ENCODE results near the gene IGFL3. TPM values are rescaled to one million over a fixed set of nuclear protein-coding genes. Genes with fewer than 3 reads are reported as not detected.

The IGFL3 gene
- total and polyA plus RNA-seq, 2 of the 13 experiments (the other 11 are each of a cell fraction or from before 2014, with no cell fraction given), result not detected

- TF ChIP-seq HNRNPK (IDR thresholded peaks at IDR 0.05; ENCODE audit: low read depth, low read length, poor library complexity, severe bottlenecking), result no peak
- TF ChIP-seq, protein P1, sequence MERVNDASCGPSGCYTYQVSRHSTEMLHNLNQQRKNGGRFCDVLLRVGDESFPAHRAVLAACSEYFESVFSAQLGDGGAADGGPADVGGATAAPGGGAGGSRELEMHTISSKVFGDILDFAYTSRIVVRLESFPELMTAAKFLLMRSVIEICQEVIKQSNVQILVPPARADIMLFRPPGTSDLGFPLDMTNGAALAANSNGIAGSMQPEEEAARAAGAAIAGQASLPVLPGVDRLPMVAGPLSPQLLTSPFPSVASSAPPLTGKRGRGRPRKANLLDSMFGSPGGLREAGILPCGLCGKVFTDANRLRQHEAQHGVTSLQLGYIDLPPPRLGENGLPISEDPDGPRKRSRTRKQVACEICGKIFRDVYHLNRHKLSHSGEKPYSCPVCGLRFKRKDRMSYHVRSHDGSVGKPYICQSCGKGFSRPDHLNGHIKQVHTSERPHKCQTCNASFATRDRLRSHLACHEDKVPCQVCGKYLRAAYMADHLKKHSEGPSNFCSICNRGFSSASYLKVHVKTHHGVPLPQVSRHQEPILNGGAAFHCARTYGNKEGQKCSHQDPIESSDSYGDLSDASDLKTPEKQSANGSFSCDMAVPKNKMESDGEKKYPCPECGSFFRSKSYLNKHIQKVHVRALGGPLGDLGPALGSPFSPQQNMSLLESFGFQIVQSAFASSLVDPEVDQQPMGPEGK (CRISPR knock-in tag; IDR thresholded peaks at IDR 0.05), result peak; percentile 80
Observed at GRCh38 chr19:46076951-46077814, 47.3 kb downstream of the IGFL3 start (continued).

DNA sequence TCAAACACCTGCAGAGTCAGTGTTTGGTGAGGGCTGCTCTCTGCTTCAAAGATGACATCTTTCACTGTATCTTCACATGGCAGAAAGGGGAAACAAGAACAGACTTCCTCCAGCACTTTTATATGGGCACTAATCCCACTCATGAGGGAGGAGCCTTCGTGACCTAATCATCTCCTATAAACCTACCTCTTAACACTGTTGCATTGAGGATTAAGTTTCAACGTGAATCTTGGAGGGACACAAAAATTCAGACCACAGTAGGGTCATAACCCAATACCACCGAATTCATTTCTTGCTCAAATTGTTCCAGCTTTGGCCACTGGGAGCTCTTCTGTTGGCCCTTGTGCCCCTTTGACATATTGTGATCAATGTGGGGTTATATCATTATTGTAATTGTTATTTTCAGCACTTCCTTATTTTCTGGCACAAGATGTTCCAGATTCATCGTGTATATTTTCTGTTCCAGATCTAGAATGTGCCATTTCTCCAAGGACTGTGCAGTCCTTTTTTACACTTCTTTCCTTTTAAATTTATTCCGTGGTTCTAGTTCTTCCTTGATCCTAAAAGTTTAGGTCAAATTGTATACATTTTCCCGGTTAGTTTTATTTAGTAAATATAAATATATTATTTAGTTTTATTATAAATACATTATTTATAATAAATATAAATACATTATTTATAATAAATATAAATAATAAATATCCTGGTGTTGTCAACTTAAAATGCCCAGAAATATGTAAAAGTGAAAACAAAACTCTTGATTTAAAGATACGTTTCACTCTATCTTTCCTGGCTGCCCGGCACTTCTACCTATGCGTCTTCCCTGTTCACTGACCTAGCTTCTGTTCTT is 48.2 kb downstream of the IGFL3 start:
- Histone ChIP-seq H3K27me3 (ENCODE audit: control insufficient read depth in 1 of 2, insufficient read depth in 2 of 2, low read length in 2 of 2) (no peaks in the 10 kb centered on the region; a peak in 1 of 5 replicates), H3K4me1 (ENCODE audit: insufficient read depth, low read length) (peaks cover 41% of the 10 kb centered on the region), H3K9me3 (ENCODE audit: low read length) (no peaks in the 10 kb centered on the region), H3K9ac (ENCODE audit: insufficient read depth, low read depth, low read length) (0 out of 2 replicates have a peak overlapping the region, but pooled peaks have one; percentile 52), H3K4me3 (replicated peaks in 1 of 3; ENCODE audit: insufficient read depth in 1 of 3, low read depth in 2 of 3, low read length in 3 of 3) (peak overlapping the region; percentile 63 to 80 (median 65)), H3K36me3 (replicated peaks in 1 of 2; ENCODE audit: control insufficient read depth in 1 of 2, insufficient read depth in 2 of 2, low read length in 2 of 2) (no peaks in the 10 kb centered on the region), H3K79me2 (ENCODE audit: insufficient read depth, low read length) (no peaks in the 10 kb centered on the region), H3K4me2 (ENCODE audit: low read depth, low read length) (peak overlapping the region; percentile 94), H3K27ac (ENCODE audit: extremely low read length, insufficient read depth, low read length) (no peak overlapping the region), H2AFZ (ENCODE audit: low read length) (peak overlapping the region; percentile 79), H4K20me1 (ENCODE audit: insufficient read depth, low read length) (no peaks in the 10 kb centered on the region)
- in situ Hi-C loops (cut with HindIII; ENCODE audit: extremely low pct_ligation_motif_present, low pct_unique_long_range_greater_than_20kb), result loop anchor here (5.0 to 10.0 kb wide), 2 partner anchors 49 to 171 kb away; partner anchors contain the start of gene MYPOP
- CTCF ChIA-PET (ENCODE audit: low intra/inter-chr PET ratio, low total read pairs), result interaction anchor here (3.5 to 4.6 kb wide), 2 partner anchors 48 to 189 kb away, joined by 57 to 166 read pairs; no protein-coding TSS in a partner anchor
- BruUV-seq (replicated peaks), result no TSS peak
- DNase-seq (ENCODE audit: low spot score) (no peak), FAIRE-seq (peak; percentile 71), ATAC-seq (no peak; the same call in 2 of the 3 replicates)
- TF ChIP-seq ZNF629 (CRISPR knock-in tag; conservative IDR thresholded peaks at IDR 0.05) (0 out of 2 replicates have a peak, but pooled peaks have one; percentile 27), ZFP36 (IDR thresholded peaks at IDR 0.05; ENCODE audit: borderline replicate concordance, low read depth, low read length, partially characterized antibody) (no peak)
- WGBS (ENCODE audit: low lambda C conversion rate), result 32% methylated on average over 9 of the region's 9 CpGs
- POLR2A ChIA-PET, result interaction anchor here (1.1 to 1.5 kb wide), 2 partner anchors 8 to 174 kb away, joined by 3 read pairs; partner anchors contain the start of gene MYPOP
- intact Hi-C loops (cut with micrococcal nuclease; ENCODE audit: unreplicated experiment), result loop anchor here (2.0 to 5.0 kb wide), 2 partner anchors 39 to 259 kb away; partner anchors contain the start of gene RSPH6A

All from HepG2 (cell line).